Measurements from ENCODE around the gene RNF151.
"Not testable (repeated sequence)": the region's sequence is repeated elsewhere in the genome, so short reads cannot be mapped to it uniquely, and the experiment has no call there.

The RNF151 gene

GRCh38 chr16:1966460-1966859, at the start of gene RNF151:
RNF151 (plus strand) TSS chr16:1966856; CDS start chr16:1966882, 26 bp downstream.
- TF ChIP-seq, protein P1, sequence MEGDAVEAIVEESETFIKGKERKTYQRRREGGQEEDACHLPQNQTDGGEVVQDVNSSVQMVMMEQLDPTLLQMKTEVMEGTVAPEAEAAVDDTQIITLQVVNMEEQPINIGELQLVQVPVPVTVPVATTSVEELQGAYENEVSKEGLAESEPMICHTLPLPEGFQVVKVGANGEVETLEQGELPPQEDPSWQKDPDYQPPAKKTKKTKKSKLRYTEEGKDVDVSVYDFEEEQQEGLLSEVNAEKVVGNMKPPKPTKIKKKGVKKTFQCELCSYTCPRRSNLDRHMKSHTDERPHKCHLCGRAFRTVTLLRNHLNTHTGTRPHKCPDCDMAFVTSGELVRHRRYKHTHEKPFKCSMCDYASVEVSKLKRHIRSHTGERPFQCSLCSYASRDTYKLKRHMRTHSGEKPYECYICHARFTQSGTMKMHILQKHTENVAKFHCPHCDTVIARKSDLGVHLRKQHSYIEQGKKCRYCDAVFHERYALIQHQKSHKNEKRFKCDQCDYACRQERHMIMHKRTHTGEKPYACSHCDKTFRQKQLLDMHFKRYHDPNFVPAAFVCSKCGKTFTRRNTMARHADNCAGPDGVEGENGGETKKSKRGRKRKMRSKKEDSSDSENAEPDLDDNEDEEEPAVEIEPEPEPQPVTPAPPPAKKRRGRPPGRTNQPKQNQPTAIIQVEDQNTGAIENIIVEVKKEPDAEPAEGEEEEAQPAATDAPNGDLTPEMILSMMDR (IDR thresholded peaks at IDR 0.05; ENCODE audit: low read length, missing control alignments), result no peak
- H3K4me3 ChIP-seq (replicated peaks; ENCODE audit: low read depth, low read length), result peak within 1 kb of the TSS; percentile 90

DNA sequence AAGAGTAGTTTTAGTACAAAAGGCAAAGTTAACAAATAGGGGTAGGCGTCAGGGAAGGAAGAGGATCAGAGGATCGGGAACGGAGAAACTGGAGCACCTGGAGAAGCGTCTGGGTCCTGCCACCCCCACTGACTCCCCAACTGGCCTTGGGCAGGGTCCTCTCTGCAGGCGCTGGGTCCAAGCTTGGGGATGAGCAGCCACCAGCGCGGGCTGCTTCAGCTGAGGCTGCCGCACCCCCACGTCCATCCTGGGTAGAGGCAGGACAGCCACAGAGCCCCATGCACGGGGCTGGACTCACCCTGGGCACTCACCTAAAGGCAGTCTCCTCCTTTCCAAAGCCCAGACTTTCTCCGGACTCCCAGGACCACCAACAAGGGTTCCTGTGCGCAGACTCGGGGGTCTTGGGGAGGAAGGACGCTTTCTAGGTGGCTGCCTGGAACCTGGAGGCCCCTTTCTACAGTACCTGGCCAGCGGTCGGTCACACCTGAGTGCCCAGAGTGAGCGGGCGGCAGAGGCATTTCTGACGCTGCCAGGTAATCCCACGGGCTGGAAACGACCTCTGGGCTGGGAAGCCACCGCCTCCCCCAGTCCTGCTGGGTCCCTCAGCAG, 49.5 kb upstream of the RNF151 start:
- TF ChIP-seq, protein P1 (IDR thresholded peaks at IDR 0.05; ENCODE audit: low read length, missing control alignments), result no peak
- no peak for DNase-seq (ENCODE audit: low read depth)
- no peak overlapping the region for H3K4me3 ChIP-seq (replicated peaks; ENCODE audit: low read depth, low read length)

More at GRCh38 chr16:1966460-1966859, at the start of gene RNF151:
- DNase-seq (ENCODE audit: low read depth), result no peak

DNA sequence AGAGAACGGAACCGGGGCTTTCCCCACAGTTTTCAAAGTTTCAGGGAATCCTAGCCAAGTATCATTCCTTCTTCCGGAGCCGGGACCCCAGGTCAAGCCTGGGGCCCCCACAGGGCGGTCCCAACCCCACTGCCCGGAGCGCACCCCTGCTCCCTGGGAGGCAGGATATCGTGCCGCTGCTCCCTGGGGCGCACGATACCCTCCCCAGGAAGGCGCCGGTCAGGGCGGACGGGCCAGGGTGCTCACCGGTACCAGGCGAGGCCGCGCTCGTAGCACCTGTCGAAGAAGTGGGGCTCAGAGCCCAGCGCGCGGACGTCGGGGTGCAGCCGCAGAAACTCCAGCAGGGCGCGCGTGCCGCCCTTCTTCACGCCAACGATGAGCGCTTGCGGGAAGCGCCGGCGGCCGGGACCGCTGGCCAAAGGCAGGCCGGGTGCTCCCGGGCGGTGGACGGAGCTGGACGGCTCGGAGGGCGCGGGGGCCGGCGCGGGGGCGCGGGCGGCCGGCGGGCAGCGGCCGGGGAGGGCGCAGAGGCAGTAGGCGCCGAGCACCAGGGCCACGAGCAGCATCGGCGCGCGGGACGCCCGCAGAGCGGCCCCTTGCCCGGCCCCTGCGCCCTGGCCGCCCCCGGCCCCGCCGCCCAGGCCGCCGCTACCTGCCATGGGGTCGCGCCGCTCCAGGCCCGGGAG, 48.8 kb upstream of the RNF151 start:
- no peak for DNase-seq (ENCODE audit: low read depth)
- TF ChIP-seq, protein P1 (IDR thresholded peaks at IDR 0.05; ENCODE audit: low read length, missing control alignments), result no peak
- no peak overlapping the region for H3K4me3 ChIP-seq (replicated peaks; ENCODE audit: low read depth, low read length)

GRCh38 chr16:1918351-1919326, 48.0 kb upstream of the RNF151 start, which contains the start of gene HS3ST6:
HS3ST6 (minus strand) TSS chr16:1918415; CDS start chr16:1918323, 92 bp downstream.
- TF ChIP-seq, protein P1 (IDR thresholded peaks at IDR 0.05; ENCODE audit: low read length, missing control alignments), result no peak
- no peak within 1 kb of the TSS for H3K4me3 ChIP-seq (replicated peaks; ENCODE audit: low read depth, low read length)
- no peak for DNase-seq (ENCODE audit: low read depth)

DNA sequence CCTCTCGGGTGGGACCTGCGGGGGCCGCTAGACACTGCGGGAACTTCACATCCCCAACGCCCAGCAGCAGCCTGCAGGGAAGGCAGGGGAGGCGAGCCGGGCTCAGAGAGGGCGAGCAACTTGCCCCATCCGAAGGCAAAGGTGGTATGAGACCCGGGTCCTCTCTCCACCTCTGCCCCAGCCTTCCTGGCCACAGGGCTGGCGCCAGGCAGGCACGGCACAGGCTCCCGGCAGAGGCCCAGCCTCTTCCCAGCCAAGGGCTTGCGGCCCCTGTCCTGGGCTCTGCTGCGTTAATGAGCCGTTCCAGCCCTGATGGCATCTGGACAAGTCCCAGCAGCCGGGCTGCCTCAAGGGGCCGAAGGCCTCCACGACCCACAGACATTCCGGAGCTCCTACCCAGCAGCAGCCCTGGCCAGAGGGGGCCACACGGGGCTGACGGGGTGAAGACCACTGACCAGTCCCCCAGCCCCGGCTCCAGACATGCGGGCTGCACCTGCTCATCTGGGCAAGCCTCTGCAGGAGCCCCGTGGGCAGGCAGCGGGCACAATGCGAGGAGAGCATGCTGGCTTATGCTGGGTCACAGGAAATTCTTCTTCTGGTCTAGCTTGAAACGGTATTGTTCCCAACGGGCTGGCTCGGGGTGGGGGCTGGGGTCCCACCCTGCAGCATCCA, 47.2 kb upstream of the RNF151 start:
- H3K4me3 ChIP-seq (replicated peaks; ENCODE audit: low read depth, low read length), result no peak overlapping the region
- DNase-seq (ENCODE audit: low read depth), result no peak
- TF ChIP-seq, protein P1 (IDR thresholded peaks at IDR 0.05; ENCODE audit: low read length, missing control alignments), result no peak

GRCh38 chr16:1920122-1920521, 46.5 kb upstream of the RNF151 start:
- not testable (repeated sequence) for H3K4me3 ChIP-seq (replicated peaks; ENCODE audit: low read depth, low read length); DNase-seq (ENCODE audit: low read depth)

All from fibroblast of pulmonary artery (primary cell).